Vagina (tissue), 2 donors: ENCODE data around the gene PPM1N.
A peak's percentile ranks its signal among the peaks of the same experiment; 100 is the strongest.

Source experiments
- POLR2A ChIP-seq, 2 donors: fragments of 450-650 bp; IDR thresholded peaks; one replicate each; pipeline ENCODE4 v1.6.1; 2017; ENCODE audit warnings: antibody characterized with exemption in 2 of 2, mild to moderate bottlenecking in 2 of 2, moderate library complexity in 2 of 2
- TF ChIP-seq, protein P1 (sequence below), 3 experiments: fragments of 450-650 bp in 2 of 3; fragments of 200-600 bp in 1 of 3; sonication (generic) in 1 of 3; IDR thresholded peaks; one replicate each; pipeline ENCODE4 v1.5.1; 2017 to 2019; ENCODE audit warnings: antibody characterized with exemption in 3 of 3, mild to moderate bottlenecking in 2 of 3, moderate library complexity in 2 of 3

DNA sequence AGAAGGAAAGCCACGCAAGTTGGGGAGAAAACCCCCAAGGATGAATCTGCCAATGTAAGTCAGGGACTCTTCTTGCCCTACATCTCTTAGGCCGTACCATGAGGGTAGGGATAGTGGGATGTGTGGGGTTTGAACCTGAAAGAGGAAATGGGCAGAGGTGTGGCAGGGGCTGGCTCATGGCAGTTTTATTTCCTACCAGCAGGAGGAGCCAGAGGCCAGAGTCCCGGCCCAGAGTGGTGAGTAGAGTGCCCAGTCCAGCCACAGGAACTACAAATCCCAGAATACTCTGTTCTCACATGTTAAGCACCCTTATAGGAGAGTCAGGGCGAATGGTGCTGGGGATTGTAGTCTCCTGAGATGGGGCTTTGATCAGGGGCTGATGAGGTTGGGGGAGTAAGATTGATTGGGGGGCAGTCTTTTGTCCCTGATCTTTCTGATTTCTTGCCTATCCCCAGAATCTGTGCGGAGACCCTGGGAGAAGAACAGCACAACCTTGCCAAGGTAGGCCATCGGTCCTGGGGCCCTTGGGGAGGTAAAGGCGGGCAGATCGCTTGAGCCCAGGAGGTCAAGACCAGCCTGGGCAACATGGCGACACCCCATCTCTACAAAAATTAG, 25.5 kb downstream of the PPM1N start:
- TF ChIP-seq, protein P1, sequence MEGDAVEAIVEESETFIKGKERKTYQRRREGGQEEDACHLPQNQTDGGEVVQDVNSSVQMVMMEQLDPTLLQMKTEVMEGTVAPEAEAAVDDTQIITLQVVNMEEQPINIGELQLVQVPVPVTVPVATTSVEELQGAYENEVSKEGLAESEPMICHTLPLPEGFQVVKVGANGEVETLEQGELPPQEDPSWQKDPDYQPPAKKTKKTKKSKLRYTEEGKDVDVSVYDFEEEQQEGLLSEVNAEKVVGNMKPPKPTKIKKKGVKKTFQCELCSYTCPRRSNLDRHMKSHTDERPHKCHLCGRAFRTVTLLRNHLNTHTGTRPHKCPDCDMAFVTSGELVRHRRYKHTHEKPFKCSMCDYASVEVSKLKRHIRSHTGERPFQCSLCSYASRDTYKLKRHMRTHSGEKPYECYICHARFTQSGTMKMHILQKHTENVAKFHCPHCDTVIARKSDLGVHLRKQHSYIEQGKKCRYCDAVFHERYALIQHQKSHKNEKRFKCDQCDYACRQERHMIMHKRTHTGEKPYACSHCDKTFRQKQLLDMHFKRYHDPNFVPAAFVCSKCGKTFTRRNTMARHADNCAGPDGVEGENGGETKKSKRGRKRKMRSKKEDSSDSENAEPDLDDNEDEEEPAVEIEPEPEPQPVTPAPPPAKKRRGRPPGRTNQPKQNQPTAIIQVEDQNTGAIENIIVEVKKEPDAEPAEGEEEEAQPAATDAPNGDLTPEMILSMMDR (IDR thresholded peaks at IDR 0.05) = peak; percentile 87 to 98 (median 88)
- TF ChIP-seq POLR2A (IDR thresholded peaks at IDR 0.05) = no peak
